ENCODE results near the gene ZBTB3. TPM values are rescaled to one million over a fixed set of nuclear protein-coding genes. Genes with fewer than 3 reads are reported as not detected.
"Not testable (repeated sequence)": the region's sequence is repeated elsewhere in the genome, so short reads cannot be mapped to it uniquely, and the experiment has no call there.

The ZBTB3 gene
- total RNA-seq, 1 donor from 2014 or later, result 16.1 TPM

DNA sequence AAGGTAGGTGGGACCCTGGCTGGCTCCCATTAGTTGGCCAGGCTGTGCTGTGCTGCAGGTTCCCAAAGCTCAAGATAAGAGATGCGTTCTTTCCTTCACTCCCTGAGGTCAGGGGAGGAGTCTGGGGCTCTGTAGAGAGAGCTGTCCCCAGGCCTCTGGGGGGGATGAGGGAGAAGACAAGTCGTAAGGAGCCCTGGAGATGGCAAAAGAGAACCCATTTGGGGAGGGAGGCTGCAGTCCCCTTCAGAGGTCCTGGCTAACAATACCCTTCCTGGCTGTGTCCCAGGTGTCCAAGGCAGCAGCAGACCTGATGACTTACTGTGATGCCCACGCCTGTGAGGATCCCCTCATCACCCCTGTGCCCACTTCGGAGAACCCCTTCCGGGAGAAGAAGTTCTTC lies 45.6 kb downstream of the ZBTB3 start:
- H3K36me3 Mint-ChIP-seq (ENCODE audit: low read depth), result peaks cover 11% of the 10 kb centered on the region
- no peaks in the 10 kb centered on the region for H3K9me3 Mint-ChIP-seq
- peaks cover 51% of the 10 kb centered on the region for H3K4me1 Mint-ChIP-seq
- TF ChIP-seq CTCF (conservative IDR thresholded peaks at IDR 0.05), result no peak
- H3K4me3 Mint-ChIP-seq, result peak overlapping the region; percentile 92
- no peak overlapping the region for H3K27ac Mint-ChIP-seq (ENCODE audit: unreplicated experiment)
- no peak for DNase-seq (ENCODE audit: low read depth, low spot score)
- H3K27me3 Mint-ChIP-seq (ENCODE audit: low read depth), result peaks cover 10% of the 10 kb centered on the region

DNA sequence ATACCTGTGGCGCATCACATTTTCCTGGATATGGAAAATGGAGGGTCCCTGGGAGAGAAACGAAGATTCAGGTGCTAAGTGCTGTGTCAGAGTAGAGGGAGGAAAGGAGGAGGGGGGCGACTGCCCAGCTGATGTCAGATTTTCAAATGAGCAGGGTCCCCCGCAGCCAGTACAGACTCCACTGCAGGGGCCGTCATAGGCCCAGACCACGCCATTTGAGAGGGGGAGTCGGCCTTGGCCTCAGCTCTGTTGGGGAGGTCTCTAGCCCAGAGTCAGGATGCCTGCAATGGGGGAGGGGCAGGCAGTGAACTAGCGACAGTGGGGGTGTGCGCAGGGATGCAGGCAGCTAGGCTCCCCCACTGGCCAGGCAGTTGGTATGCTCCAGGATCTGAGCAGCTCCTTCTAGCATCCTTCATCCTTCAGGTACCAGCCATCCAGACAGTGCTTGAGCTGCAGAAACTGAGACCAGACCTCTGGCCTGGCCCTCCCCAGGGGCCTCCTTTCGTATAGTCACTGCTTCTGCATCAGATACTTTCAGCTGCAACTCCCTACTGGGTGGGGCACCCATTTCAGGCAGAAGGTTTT lies 46.6 kb downstream of the ZBTB3 start, which contains the start of the genes BSCL2 and GNG3:
Gene BSCL2 (minus strand): TSS at position 148 of the 585 bp plus-strand sequence. CDS start 229 bp downstream, outside the sequence.
Gene GNG3 (plus strand): TSS at position 400 of the 585 bp plus-strand sequence. CDS start 620 bp downstream, outside the sequence.
- H3K36me3 Mint-ChIP-seq (ENCODE audit: low read depth), result peaks cover 12% of the 10 kb centered on the region
- H3K4me3 Mint-ChIP-seq, result peak within 1 kb of the TSS; percentile 92
- H3K27me3 Mint-ChIP-seq (ENCODE audit: low read depth), result peaks cover 10% of the 10 kb centered on the region
- no peaks in the 10 kb centered on the region for H3K9me3 Mint-ChIP-seq
- TF ChIP-seq CTCF (conservative IDR thresholded peaks at IDR 0.05), result no peak
- H3K4me1 Mint-ChIP-seq, result peaks cover 51% of the 10 kb centered on the region
- peak; percentile 84 for DNase-seq (ENCODE audit: low read depth, low spot score)
- peak within 1 kb of the TSS; percentile 98 for H3K27ac Mint-ChIP-seq (ENCODE audit: unreplicated experiment)

DNA sequence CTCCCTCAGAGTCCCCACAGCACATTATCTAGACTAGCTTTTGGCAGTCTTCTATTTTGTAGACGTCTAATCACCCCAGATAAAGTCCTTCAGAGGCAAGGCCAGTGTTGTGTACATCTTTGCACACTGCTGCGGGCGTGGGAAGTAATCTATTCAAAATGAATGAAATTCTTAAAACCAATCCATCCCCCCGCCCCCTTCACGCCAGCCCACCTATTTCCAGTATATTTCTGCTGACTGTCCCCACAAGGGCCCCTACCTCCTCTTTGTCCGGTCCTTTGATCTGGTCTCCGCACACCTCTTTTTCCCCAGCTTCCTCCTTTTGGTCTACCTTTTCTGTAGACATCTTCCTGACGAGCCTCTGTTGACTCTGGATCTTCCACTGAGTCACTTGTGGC lies 47.1 kb downstream of the ZBTB3 start:
- peaks cover 11% of the 10 kb centered on the region for H3K36me3 Mint-ChIP-seq (ENCODE audit: low read depth)
- H3K27me3 Mint-ChIP-seq (ENCODE audit: low read depth), result peaks cover 10% of the 10 kb centered on the region
- no peak for TF ChIP-seq CTCF (conservative IDR thresholded peaks at IDR 0.05)
- peaks cover 51% of the 10 kb centered on the region for H3K4me1 Mint-ChIP-seq
- no peak for DNase-seq (ENCODE audit: low read depth, low spot score)
- H3K27ac Mint-ChIP-seq (ENCODE audit: unreplicated experiment), result peak overlapping the region; percentile 98
- peak overlapping the region; percentile 92 for H3K4me3 Mint-ChIP-seq
- no peaks in the 10 kb centered on the region for H3K9me3 Mint-ChIP-seq

DNA sequence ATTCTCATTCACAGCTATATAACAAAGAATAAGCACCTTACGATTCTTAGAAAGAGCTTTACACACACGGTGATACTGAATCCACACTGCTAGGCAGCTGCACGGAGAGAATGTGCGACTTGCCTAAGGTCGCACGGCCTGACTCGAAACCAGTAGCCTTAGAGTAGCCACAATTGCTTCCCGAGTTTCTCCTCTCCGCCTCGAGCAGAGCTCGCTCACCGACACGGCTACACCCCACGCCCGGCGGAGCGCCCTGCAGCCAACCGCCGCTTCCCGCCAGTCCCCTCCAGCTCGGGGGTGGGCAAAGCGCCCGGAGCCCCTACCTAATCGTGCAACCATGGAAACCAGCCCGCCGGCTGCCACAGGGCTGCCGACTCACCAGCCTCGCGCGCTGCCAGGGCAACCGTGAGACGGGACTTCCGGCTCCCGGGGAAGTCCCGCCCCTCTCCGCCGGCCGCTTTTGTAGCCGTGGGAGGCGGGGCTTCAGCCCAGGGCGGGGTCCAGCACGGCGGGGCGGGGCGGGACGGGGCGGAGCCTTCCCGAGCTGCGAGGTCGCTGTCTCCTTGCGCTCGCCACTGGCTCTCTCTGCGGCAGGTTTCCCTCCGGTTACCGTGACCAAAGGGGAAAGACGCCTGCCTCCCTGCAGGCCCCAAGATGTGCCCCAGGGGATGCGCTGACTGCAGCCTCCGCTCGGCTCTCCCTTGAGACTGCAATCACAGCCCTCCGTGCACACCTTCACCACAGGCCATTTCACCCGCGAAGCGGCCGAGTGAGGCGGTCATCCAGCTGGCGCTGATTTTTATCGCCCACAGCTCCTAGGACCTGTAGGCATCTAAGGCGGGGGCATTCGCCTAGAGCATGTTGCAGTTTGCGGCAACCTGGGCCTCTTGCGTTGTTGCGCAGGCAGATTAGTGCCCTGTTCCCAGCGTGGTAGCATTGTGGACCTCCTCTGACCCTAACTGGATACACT lies 47.8 kb downstream of the ZBTB3 start:
- H3K4me3 Mint-ChIP-seq, result peak overlapping the region; percentile 93
- H3K27ac Mint-ChIP-seq (ENCODE audit: unreplicated experiment), result peak overlapping the region; percentile 98
- TF ChIP-seq CTCF (conservative IDR thresholded peaks at IDR 0.05), result no peak
- H3K9me3 Mint-ChIP-seq, result no peaks in the 10 kb centered on the region
- peaks cover 12% of the 10 kb centered on the region for H3K36me3 Mint-ChIP-seq (ENCODE audit: low read depth)
- H3K27me3 Mint-ChIP-seq (ENCODE audit: low read depth), result peaks cover 10% of the 10 kb centered on the region
- H3K4me1 Mint-ChIP-seq, result peaks cover 51% of the 10 kb centered on the region
- DNase-seq (ENCODE audit: low read depth, low spot score), result peak; percentile 90

DNA sequence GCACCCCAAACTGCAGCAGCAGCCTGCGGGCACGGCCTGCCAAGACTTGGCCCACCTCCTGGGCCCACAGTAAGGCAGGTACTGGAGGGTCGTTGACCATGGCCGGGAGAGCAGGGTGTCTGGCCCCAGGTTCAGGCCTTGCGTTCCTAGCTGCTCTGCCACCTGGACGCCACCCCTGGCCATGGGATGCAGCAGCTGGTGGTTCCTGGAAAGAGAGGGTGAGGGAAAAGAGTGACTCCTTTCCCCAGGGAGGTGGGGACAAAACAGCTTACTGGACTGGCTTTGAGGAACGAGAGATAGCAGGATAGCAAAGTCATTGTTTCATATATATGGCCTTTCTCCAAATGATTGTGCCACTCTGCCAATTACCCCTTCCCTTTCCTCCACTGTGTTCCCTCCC lies 48.5 kb downstream of the ZBTB3 start:
- no peak for DNase-seq (ENCODE audit: low read depth, low spot score)
- peaks cover 12% of the 10 kb centered on the region for H3K36me3 Mint-ChIP-seq (ENCODE audit: low read depth)
- peak overlapping the region; percentile 93 for H3K4me3 Mint-ChIP-seq
- H3K9me3 Mint-ChIP-seq, result no peaks in the 10 kb centered on the region
- H3K4me1 Mint-ChIP-seq, result peaks cover 48% of the 10 kb centered on the region
- no peak for TF ChIP-seq CTCF (conservative IDR thresholded peaks at IDR 0.05)
- H3K27me3 Mint-ChIP-seq (ENCODE audit: low read depth), result peaks cover 10% of the 10 kb centered on the region
- peak overlapping the region; percentile 95 for H3K27ac Mint-ChIP-seq (ENCODE audit: unreplicated experiment)

DNA sequence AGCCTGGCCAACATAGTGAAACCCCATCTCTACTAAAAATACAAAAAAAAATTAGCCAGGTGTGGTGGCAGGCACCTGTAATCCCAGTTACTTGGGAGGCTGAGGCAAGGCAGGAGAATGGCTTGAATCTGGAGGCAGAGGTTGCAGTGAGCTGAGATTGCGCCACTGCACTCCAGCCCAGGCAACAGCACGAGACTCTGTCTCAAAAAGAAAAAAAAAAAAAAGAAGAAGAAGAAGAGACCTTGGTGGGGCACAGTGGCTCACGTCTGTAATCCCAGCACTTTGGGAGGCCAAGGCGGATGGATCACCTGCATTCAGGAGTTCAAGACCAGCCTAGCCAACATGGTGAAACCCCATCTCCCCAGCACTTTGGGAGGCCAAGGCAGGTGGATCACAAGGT lies 50.0 kb downstream of the ZBTB3 start:
- H3K4me3 Mint-ChIP-seq, result peak overlapping the region; percentile 34
- H3K9me3 Mint-ChIP-seq; DNase-seq (ENCODE audit: low read depth, low spot score); H3K27me3 Mint-ChIP-seq (ENCODE audit: low read depth); H3K27ac Mint-ChIP-seq (ENCODE audit: unreplicated experiment): not testable (repeated sequence)
- H3K4me1 Mint-ChIP-seq, result peaks cover 33% of the 10 kb centered on the region
- H3K36me3 Mint-ChIP-seq (ENCODE audit: low read depth), result peaks cover 12% of the 10 kb centered on the region
